Endothelial cell (in vitro differentiated cells): ENCODE results near the gene ARHGAP33. TPM values are rescaled to one million over a fixed set of nuclear protein-coding genes. Genes with fewer than 3 reads are reported as not detected.
A peak's percentile ranks its signal among the peaks of the same experiment; 100 is the strongest.

Experiments
- DNase-seq: peaks from one replicate; pipeline ENCODE4 v3.0.0; 2021; ENCODE audit warnings: low spot score
- H3K27ac Mint-ChIP-seq: one replicate; pipeline ENCODE4 v1.8.0; 2021; ENCODE audit warnings: mixed read lengths, inconsistent platforms; ENCODE audit not compliant: unreplicated experiment
- H3K27me3 Mint-ChIP-seq: one replicate; pipeline ENCODE4 v1.8.0; 2021; ENCODE audit warnings: mild to moderate bottlenecking, moderate library complexity, mixed read lengths, inconsistent platforms; ENCODE audit not compliant: unreplicated experiment
- H3K36me3 Mint-ChIP-seq: one replicate; pipeline ENCODE4 v1.8.0; 2021; ENCODE audit warnings: mild to moderate bottlenecking, low read depth, mixed read lengths, inconsistent platforms; ENCODE audit not compliant: unreplicated experiment
- H3K4me1 Mint-ChIP-seq: one replicate; pipeline ENCODE4 v1.8.0; 2021; ENCODE audit warnings: mild to moderate bottlenecking, mixed read lengths, inconsistent platforms; ENCODE audit not compliant: unreplicated experiment
- H3K4me3 Mint-ChIP-seq: one replicate; pipeline ENCODE4 v1.8.0; 2021; ENCODE audit warnings: mild to moderate bottlenecking, mixed read lengths, inconsistent platforms; ENCODE audit not compliant: unreplicated experiment
- H3K9me3 Mint-ChIP-seq: one replicate; pipeline ENCODE4 v1.8.0; 2021; ENCODE audit warnings: mixed read lengths, inconsistent platforms; ENCODE audit not compliant: unreplicated experiment
- long read RNA-seq: library from polyadenylated mRNA; unstranded; transcript quantifications from one replicate; pipeline ENCODE4 v2.0.0, GENCODE V29; 2020; ENCODE audit not compliant: unreplicated experiment
- total RNA-seq: library from RNA; stranded (reverse); fragmentation: NEBNext Ultra II Directional; extraction: Animal tissue kit (Norgen Biotek cat#: 25700); gene quantifications from one replicate; pipeline ENCODE4 v1.2.1, GENCODE V29; 2021; ENCODE audit not compliant: unreplicated experiment
- TF ChIP-seq, protein P1 (sequence below): fragments of 200-600 bp; sonication (generic); IDR thresholded peaks from one replicate; pipeline ENCODE4 v1.5.0; 2021; ENCODE audit warnings: antibody characterized with exemption; ENCODE audit not compliant: unreplicated experiment

The ARHGAP33 gene, protein sequence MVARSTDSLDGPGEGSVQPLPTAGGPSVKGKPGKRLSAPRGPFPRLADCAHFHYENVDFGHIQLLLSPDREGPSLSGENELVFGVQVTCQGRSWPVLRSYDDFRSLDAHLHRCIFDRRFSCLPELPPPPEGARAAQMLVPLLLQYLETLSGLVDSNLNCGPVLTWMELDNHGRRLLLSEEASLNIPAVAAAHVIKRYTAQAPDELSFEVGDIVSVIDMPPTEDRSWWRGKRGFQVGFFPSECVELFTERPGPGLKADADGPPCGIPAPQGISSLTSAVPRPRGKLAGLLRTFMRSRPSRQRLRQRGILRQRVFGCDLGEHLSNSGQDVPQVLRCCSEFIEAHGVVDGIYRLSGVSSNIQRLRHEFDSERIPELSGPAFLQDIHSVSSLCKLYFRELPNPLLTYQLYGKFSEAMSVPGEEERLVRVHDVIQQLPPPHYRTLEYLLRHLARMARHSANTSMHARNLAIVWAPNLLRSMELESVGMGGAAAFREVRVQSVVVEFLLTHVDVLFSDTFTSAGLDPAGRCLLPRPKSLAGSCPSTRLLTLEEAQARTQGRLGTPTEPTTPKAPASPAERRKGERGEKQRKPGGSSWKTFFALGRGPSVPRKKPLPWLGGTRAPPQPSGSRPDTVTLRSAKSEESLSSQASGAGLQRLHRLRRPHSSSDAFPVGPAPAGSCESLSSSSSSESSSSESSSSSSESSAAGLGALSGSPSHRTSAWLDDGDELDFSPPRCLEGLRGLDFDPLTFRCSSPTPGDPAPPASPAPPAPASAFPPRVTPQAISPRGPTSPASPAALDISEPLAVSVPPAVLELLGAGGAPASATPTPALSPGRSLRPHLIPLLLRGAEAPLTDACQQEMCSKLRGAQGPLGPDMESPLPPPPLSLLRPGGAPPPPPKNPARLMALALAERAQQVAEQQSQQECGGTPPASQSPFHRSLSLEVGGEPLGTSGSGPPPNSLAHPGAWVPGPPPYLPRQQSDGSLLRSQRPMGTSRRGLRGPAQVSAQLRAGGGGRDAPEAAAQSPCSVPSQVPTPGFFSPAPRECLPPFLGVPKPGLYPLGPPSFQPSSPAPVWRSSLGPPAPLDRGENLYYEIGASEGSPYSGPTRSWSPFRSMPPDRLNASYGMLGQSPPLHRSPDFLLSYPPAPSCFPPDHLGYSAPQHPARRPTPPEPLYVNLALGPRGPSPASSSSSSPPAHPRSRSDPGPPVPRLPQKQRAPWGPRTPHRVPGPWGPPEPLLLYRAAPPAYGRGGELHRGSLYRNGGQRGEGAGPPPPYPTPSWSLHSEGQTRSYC
- total RNA-seq: 8.5 TPM
- long read RNA-seq: 0 reads

DNA sequence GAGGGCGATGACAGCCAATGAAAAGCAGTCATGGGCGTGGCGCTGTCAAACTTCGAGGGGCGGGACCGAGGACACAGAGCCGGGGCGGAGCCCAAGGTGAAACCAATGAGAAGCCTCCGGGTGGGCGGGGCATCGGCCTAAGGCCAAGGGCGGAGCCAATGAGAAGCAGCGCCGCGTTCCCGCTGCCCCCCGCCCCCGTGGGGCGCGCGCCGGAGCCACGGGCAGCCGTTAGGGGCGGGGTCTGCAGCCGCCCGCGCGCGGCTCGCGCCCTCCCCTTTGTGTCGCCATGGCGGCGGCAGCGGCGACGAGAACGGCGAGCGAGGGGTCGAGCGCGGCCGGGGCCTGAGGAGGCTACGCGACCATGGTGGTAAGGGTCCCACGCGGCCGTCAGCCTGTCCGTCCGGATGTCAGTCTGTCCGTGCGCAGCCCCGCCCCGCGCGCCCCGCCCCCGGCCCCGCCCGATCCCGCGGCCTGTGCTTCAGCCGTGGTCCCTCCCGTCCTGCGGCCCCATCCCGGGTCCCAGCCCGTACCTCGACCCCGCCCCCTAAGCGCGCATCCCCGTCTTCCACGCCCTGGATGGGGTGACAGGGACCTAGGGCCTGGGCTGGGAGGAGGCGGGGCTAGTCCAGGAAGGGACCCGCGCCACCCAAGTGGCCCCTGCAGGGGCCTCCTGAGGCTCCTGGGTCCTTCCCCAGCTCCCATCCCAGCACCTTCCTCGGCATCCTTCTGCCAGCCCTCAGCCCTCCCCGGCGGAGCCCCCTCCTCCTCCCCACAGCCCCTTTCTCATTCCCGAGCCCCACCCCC is at the start of gene ARHGAP33:
Gene ARHGAP33 (plus strand): TSS at position 267 of the 804 bp plus-strand sequence. CDS start 95 bp downstream, at position 362.
- peak; percentile 98 for DNase-seq
- Mint-ChIP-seq H3K4me3 (peak within 1 kb of the TSS; percentile 88), H3K4me1 (peaks cover 13% of the 10 kb centered on the region), H3K27me3 (peaks cover 16% of the 10 kb centered on the region), H3K9me3 (no peaks in the 10 kb centered on the region), H3K27ac (peak within 1 kb of the TSS; percentile 7), H3K36me3 (peaks cover 5% of the 10 kb centered on the region)
- TF ChIP-seq, protein P1, sequence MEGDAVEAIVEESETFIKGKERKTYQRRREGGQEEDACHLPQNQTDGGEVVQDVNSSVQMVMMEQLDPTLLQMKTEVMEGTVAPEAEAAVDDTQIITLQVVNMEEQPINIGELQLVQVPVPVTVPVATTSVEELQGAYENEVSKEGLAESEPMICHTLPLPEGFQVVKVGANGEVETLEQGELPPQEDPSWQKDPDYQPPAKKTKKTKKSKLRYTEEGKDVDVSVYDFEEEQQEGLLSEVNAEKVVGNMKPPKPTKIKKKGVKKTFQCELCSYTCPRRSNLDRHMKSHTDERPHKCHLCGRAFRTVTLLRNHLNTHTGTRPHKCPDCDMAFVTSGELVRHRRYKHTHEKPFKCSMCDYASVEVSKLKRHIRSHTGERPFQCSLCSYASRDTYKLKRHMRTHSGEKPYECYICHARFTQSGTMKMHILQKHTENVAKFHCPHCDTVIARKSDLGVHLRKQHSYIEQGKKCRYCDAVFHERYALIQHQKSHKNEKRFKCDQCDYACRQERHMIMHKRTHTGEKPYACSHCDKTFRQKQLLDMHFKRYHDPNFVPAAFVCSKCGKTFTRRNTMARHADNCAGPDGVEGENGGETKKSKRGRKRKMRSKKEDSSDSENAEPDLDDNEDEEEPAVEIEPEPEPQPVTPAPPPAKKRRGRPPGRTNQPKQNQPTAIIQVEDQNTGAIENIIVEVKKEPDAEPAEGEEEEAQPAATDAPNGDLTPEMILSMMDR: no peak

DNA sequence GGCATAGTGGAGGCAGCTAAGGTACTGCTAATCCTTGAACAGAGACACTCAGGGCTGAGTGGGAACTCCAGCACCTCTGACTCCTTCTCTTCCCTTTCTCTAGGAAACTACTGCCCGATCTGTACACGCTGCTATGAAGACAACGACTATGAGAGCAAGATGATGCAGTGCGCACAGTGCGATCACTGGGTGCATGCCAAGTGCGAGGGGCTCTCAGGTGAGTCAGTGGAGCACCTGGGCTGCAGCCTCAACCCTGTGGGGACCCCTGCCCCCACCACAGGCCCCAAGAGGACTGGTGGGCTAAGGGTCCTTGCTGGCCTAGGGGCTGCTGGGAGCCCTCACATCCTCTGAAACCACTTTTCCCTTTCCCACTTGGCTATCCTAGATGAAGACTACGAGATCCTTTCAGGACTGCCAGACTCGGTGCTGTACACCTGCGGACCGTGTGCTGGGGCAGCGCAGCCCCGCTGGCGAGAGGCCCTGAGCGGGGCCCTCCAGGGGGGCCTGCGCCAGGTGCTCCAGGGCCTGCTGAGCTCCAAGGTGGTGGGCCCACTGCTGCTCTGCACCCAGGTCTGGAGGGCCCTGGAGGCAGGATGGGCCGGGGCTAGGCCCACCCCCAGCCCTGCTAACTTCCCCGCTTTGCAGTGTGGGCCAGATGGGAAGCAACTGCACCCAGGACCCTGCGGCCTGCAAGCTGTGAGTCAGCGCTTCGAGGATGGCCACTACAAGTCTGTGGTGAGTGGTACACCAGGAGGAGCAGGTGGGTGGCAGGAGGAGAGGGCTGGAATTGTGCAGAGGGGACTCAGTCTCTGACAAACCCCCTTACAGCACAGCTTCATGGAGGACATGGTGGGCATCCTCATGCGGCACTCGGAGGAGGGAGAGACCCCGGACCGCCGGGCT is 48.1 kb upstream of the ARHGAP33 start:
- Mint-ChIP-seq H3K36me3 (peaks cover 77% of the 10 kb centered on the region), H3K27me3 (peaks cover 11% of the 10 kb centered on the region), H3K4me3 (no peak overlapping the region), H3K9me3 (no peaks in the 10 kb centered on the region), H3K4me1 (no peaks in the 10 kb centered on the region), H3K27ac (no peak overlapping the region)
- TF ChIP-seq, protein P1: no peak
- DNase-seq: no peak

DNA sequence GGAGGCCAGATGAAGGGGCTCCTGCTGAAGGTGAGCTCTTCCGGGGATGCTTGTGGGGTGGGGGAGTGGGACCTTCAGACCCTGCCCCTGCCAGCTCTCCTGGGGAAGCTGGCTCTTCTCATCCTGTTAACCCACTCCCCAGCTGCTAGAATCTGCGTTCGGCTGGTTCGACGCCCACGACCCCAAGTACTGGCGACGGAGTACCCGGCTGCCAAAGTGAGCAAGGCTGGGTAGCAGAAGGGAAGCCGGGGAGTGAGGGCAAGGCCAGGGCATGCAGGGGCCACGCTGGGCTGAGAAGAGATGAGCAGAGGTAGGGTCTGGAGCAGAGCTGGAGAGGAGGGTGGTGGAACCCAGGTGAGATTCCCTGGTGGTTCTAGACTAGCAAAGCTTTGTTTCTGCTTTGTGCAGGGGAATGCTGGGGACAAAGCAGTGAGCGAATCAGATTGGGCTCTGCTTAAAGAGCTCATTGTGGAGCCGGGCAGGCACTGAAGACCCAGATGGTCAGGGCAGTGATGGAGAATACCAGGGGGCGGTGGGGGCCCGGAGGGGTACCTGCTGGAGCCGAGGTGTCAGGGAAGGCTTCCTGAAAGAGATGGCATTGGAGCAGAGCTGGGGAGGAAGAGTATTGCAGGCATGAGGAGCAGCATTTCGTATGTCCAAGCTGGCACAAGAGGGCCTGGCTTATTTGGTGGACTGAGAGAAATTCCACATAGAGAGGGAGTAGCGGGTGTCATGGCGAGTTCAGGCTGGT is 47.2 kb upstream of the ARHGAP33 start:
- Mint-ChIP-seq H3K27ac (no peak overlapping the region), H3K4me3 (peak overlapping the region; percentile 37), H3K9me3 (no peaks in the 10 kb centered on the region), H3K27me3 (peaks cover 11% of the 10 kb centered on the region), H3K4me1 (no peaks in the 10 kb centered on the region), H3K36me3 (peaks cover 76% of the 10 kb centered on the region)
- no peak for DNase-seq
- TF ChIP-seq, protein P1: no peak
